A673 (cell line): ENCODE measurements around the gene ERBB2. TPM values are rescaled to one million over a fixed set of nuclear protein-coding genes. Genes with fewer than 3 reads are reported as not detected.

ENCODE experiments used
- BruUV-seq: library from RNA; stranded (reverse); fragments of 400-500 nt; replicated peaks from 2 replicates; lab custom pipeline; 2021; lab: Mats Ljungman, UMichigan
- CTCF ChIA-PET: fragments of 300-600 bp; sonication (Branson Sonifier 250); formaldehyde crosslinking; loops from one replicate; lab custom pipeline; 2022; ENCODE audit warnings: antibody characterized with exemption; lab: Charles Lee
- POLR2A ChIA-PET: fragments of 300-600 bp; sonication (Branson Sonifier 250); formaldehyde crosslinking; loops from one replicate; lab custom pipeline; 2022; ENCODE audit warnings: antibody characterized with exemption; ENCODE audit not compliant: low non-redundant PET; lab: Charles Lee
- DNase-seq: peaks from one replicate; pipeline ENCODE4 v3.0.0-alpha.2; 2015; ENCODE audit warnings: low spot score
- H3K27ac ChIP-seq: fragments of 200-600 bp; sonication (generic); 2 replicates; pipeline ENCODE4 v1.5.1; 2016; ENCODE audit warnings: mixed run types, low read depth, mild to moderate bottlenecking, mixed read lengths, antibody characterized with exemption, low read length; ENCODE audit not compliant: poor library complexity, severe bottlenecking
- H3K27me3 ChIP-seq: fragments of 200-600 bp; sonication (generic); replicated peaks from 2 replicates; pipeline ENCODE4 v1.6.1; 2017; ENCODE audit warnings: mixed run types, low read depth, mild to moderate bottlenecking, mixed read lengths, antibody characterized with exemption, low read length; ENCODE audit not compliant: insufficient read depth, poor library complexity
- H3K36me3 ChIP-seq: fragments of 200-600 bp; sonication (generic); 2 replicates; pipeline ENCODE4 v1.6.1; 2016; ENCODE audit warnings: mixed run types, mild to moderate bottlenecking, mixed read lengths, antibody characterized with exemption, low read length; ENCODE audit not compliant: insufficient read depth, poor library complexity, severe bottlenecking
- H3K4me1 ChIP-seq: fragments of 200-600 bp; sonication (generic); 2 replicates; pipeline ENCODE4 v1.6.1; 2017; ENCODE audit warnings: mixed run types, mild to moderate bottlenecking, mixed read lengths, antibody characterized with exemption, low read length; ENCODE audit not compliant: insufficient read depth, poor library complexity, severe bottlenecking
- H3K4me3 ChIP-seq: fragments of 200-600 bp; sonication (generic); 2 replicates; pipeline ENCODE4 v1.5.1; 2016; ENCODE audit warnings: low read depth, mixed run types, mild to moderate bottlenecking, mixed read lengths, low read length; ENCODE audit not compliant: poor library complexity, severe bottlenecking
- H3K9me3 ChIP-seq: fragments of 200-600 bp; sonication (generic); 2 replicates; pipeline ENCODE4 v1.6.1; 2016; ENCODE audit warnings: mixed run types, low read depth, mild to moderate bottlenecking, mixed read lengths, antibody characterized with exemption, low read length; ENCODE audit not compliant: poor library complexity, severe bottlenecking
- EZH2 ChIP-seq: fragments of 200-600 bp; sonication (generic); IDR thresholded peaks from 2 replicates; pipeline ENCODE4 v1.6.1; 2017; ENCODE audit warnings: borderline replicate concordance, low read depth, mild to moderate bottlenecking, mixed read lengths, antibody characterized with exemption, low read length; ENCODE audit not compliant: poor library complexity, severe bottlenecking
- intact Hi-C: fragments of 100-400 bp; cut with micrococcal nuclease; formaldehyde crosslinking; loops from one replicate; pipeline ENCODE4 v1.10.0; 2022; ENCODE audit not compliant: unreplicated experiment
- total RNA-seq: library from RNA; stranded (reverse); gene quantifications from 2 replicates; pipeline ENCODE4 v1.2.3, GENCODE V29; 2021
- TF ChIP-seq, protein P1 (sequence below): fragments of 300-800, 200-600 bp; sonication (generic); conservative IDR thresholded peaks from 2 replicates; pipeline ENCODE4 v1.5.1; 2017; ENCODE audit warnings: low read depth, mild to moderate bottlenecking, antibody characterized with exemption, low read length, moderate library complexity, mixed read lengths

Gene ERBB2
- total RNA-seq, 1 experiment from 2014 or later, result 11.1 TPM

DNA sequence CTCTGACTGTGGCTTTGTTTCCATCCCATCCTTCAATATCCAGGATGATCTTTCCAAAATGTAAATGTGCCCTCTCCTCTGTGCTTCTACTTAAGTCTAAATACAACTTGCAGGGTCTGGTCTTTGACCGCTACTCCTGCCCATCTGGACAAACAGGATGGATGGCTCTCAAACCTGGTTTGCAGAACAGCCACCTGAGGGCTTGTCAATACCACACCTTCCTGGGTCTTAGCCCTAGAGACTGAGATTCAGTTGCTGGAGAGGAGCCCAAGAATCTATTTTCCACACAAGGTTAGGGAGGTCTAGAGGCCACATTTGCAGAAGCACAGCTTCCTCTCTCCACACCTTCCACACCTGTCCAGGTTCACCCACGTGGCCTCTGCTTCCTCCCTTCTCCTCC lies 36.0 kb downstream of the ERBB2 start:
- DNase-seq, result no peak
- H3K4me3 ChIP-seq, result no peak overlapping the region
- no peak overlapping the region for H3K27ac ChIP-seq
- H3K9me3 ChIP-seq, result no peaks in the 10 kb centered on the region
- intact Hi-C loops, result no loop called here
- no peaks in the 10 kb centered on the region for H3K36me3 ChIP-seq
- no peaks in the 10 kb centered on the region for H3K4me1 ChIP-seq
- ChIA-PET CTCF (no interaction called here), POLR2A (no interaction called here)
- TF ChIP-seq EZH2, result no peak
- TF ChIP-seq, protein P1, sequence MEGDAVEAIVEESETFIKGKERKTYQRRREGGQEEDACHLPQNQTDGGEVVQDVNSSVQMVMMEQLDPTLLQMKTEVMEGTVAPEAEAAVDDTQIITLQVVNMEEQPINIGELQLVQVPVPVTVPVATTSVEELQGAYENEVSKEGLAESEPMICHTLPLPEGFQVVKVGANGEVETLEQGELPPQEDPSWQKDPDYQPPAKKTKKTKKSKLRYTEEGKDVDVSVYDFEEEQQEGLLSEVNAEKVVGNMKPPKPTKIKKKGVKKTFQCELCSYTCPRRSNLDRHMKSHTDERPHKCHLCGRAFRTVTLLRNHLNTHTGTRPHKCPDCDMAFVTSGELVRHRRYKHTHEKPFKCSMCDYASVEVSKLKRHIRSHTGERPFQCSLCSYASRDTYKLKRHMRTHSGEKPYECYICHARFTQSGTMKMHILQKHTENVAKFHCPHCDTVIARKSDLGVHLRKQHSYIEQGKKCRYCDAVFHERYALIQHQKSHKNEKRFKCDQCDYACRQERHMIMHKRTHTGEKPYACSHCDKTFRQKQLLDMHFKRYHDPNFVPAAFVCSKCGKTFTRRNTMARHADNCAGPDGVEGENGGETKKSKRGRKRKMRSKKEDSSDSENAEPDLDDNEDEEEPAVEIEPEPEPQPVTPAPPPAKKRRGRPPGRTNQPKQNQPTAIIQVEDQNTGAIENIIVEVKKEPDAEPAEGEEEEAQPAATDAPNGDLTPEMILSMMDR, result no peak
- no peaks in the 10 kb centered on the region for H3K27me3 ChIP-seq
- BruUV-seq, result no TSS peak

- H3K27ac ChIP-seq, result no peak overlapping the region
- BruUV-seq, result no TSS peak
Measured at GRCh38 chr17:39736319-39737165, 36.7 kb downstream of the ERBB2 start.

DNA sequence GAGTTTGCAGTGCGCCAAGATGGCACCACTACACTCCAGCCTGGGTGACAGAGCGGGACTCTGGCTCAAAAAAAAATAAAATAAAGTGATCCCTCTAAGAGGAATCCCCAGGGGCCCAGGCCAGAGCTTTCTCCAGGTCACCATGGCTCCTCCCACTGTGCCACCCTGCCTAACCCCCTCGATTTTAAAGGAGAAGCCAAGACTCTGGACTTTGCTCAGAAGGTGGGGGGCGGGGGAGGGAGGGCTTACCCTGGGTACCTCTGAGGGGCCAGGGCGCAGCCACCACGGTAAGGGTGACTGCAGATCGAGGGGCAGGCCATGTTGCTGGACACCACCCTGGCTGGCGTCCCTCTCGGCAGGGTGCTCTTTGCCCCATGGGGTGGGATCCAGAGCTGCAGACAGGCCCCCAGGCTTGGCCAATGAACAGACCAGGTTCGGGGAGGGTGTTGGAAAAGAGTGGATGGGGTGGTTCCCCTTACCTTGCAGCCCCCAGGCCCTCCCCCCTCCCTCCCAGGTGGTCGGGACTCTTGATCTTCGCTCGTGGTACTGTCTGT lies 37.4 kb downstream of the ERBB2 start:
- BruUV-seq, result no TSS peak
- CTCF ChIA-PET, result no interaction called here
- DNase-seq, result no peak

More at GRCh38 chr17:39736319-39737165, 36.7 kb downstream of the ERBB2 start:
- Histone ChIP-seq H3K4me3 (no peak overlapping the region), H3K36me3 (no peaks in the 10 kb centered on the region), H3K27me3 (no peaks in the 10 kb centered on the region), H3K4me1 (no peaks in the 10 kb centered on the region), H3K9me3 (no peaks in the 10 kb centered on the region)
- TF ChIP-seq EZH2, result no peak
- TF ChIP-seq, protein P1, result no peak
- CTCF ChIA-PET, result no interaction called here
- no peak for DNase-seq
- POLR2A ChIA-PET, result no interaction called here
- intact Hi-C loops, result no loop called here

More for the DNA sequence above, 37.4 kb downstream of the ERBB2 start:
- Histone ChIP-seq H3K27me3 (no peaks in the 10 kb centered on the region), H3K4me3 (no peak overlapping the region), H3K9me3 (no peaks in the 10 kb centered on the region), H3K36me3 (no peaks in the 10 kb centered on the region), H3K4me1 (no peaks in the 10 kb centered on the region), H3K27ac (no peak overlapping the region)
- TF ChIP-seq EZH2, result no peak
- TF ChIP-seq, protein P1, result no peak
- intact Hi-C loops, result no loop called here
- POLR2A ChIA-PET, result no interaction called here
